ENCODE measurements around the gene TENT4A.

Gene TENT4A

DNA sequence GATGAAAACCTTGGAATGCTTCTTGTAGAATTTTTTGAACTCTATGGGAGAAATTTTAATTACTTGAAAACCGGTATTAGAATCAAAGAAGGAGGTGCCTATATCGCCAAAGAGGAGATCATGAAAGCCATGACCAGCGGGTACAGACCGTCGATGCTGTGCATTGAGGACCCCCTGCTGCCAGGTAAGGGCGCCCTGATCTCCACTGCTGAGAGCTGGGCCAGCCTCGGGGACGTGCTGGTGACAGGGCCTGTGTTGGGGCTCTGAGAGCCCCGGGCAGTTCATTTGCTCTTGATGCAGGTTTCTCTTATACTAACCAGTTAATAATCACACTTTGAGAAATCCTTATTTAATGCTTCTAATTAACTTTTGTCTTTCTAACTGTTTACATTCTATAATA, 33.0 kb downstream of the TENT4A start:
- H3K4me3 ChIP-seq (ENCODE audit: low read depth, low read length) = no peak overlapping the region
- no peak for DNase-seq (ENCODE audit: low read depth)
- TF ChIP-seq, protein P1, sequence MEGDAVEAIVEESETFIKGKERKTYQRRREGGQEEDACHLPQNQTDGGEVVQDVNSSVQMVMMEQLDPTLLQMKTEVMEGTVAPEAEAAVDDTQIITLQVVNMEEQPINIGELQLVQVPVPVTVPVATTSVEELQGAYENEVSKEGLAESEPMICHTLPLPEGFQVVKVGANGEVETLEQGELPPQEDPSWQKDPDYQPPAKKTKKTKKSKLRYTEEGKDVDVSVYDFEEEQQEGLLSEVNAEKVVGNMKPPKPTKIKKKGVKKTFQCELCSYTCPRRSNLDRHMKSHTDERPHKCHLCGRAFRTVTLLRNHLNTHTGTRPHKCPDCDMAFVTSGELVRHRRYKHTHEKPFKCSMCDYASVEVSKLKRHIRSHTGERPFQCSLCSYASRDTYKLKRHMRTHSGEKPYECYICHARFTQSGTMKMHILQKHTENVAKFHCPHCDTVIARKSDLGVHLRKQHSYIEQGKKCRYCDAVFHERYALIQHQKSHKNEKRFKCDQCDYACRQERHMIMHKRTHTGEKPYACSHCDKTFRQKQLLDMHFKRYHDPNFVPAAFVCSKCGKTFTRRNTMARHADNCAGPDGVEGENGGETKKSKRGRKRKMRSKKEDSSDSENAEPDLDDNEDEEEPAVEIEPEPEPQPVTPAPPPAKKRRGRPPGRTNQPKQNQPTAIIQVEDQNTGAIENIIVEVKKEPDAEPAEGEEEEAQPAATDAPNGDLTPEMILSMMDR (IDR thresholded peaks at IDR 0.05; ENCODE audit: insufficient read depth, low read depth, low read length, missing control alignments) = no peak

DNA sequence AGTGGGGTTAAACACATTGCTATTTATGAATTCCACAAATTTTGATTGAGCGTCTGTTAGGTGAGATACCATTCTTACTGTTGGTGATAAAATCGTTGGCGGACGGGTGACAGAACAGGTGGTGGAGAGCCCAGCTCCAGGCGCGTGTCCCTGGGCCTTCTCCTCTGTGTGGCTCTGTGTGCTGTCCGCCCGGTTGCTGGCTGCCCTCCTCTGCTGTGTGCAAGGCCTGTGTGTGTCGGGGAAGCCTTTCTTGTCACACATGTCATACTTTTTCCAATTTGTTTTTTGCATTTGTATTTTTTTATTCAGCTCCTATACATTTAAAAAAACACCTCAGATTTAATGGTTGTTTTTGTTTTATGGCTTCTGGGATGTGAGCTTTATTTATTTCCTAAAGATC, 33.9 kb downstream of the TENT4A start:
- TF ChIP-seq, protein P1 (IDR thresholded peaks at IDR 0.05; ENCODE audit: insufficient read depth, low read depth, low read length, missing control alignments) = no peak
- DNase-seq (ENCODE audit: low read depth) = no peak

DNA sequence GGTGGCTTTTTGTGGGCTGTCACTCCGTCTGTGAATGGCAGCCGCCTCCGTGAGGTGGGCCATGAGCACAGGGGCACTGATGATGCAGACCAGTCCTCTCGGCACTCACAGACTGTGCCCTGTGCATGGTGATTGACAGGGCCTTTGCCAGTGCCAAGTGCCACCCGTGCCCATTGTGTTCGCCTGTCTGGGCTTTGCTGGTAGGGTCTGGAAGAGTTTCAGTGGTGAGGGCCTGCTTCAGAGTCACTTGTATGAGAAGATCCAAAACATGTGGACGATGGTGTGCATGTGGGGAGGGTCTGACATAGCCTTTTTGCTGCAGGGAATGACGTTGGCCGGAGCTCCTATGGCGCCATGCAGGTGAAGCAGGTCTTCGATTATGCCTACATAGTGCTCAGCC, 34.9 kb downstream of the TENT4A start:
- H3K4me3 ChIP-seq (ENCODE audit: low read depth, low read length) = no peak overlapping the region
- TF ChIP-seq, protein P1 (IDR thresholded peaks at IDR 0.05; ENCODE audit: insufficient read depth, low read depth, low read length, missing control alignments) = no peak
- DNase-seq (ENCODE audit: low read depth) = no peak

More for the DNA sequence above, 33.9 kb downstream of the TENT4A start:
- no peak overlapping the region for H3K4me3 ChIP-seq (ENCODE audit: low read depth, low read length)

DNA sequence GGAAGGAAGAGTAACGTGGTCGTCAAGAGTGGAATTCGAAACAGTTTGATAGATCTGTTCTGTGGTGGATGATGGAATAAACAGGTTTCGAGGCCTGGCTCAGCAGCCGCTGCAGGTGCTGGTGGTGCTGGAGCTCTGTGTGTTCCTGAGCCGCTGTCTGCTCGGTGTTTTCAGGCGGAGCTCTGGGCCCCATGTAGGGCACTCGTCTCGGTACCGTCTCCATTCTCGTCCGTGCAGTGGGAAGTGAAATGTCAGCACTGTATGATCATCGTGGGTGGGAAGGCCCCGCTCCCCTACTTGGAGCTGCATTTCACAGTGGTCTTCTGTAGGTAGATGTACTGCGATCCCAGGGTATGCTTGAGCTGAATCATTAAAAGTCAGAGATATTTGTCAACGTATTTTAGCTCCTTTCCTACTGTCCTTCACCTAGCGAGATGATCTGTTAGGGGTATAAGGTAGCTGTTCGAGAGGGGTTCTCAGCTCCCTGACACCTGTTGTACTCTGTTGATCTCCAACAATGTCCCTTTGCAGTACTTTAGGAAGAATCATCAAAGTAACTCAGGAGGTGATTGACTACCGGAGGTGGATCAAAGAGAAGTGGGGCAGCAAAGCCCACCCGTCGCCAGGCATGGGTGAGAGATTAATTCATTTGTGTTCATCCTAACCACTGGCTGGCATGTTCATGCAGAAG, 35.9 kb downstream of the TENT4A start:
- no peak overlapping the region for H3K4me3 ChIP-seq (ENCODE audit: low read depth, low read length)
- no peak for DNase-seq (ENCODE audit: low read depth)
- TF ChIP-seq, protein P1 (IDR thresholded peaks at IDR 0.05; ENCODE audit: insufficient read depth, low read depth, low read length, missing control alignments) = no peak

DNA sequence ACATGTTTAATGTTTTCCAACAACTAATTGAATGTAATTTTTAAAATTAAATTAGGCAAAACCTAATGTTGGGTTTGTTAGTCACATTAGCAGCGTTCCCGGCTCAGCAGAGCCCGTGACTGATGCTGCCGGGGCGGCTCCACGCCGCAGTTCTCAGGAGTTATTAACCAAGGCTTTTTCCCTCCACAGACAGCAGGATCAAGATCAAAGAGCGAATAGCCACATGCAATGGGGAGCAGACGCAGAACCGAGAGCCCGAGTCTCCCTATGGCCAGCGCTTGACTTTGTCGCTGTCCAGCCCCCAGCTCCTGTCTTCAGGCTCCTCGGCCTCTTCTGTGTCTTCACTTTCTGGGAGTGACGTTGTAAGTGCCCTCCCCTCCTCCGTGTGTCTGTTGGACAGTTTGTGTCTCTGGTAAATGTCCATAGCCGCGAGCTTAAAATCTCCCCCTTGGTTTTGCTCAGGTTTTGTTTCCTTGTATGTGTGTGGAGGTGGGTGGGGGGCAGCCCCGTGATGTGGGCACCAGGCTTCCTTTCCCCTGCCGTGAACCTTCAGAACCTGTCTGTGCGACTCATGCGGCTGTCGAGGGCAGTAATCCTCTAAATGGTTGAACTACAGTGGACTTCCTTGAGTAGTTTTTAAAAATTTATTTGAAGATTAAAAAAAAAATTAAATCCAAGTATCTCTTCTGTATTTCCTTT, 37.1 kb downstream of the TENT4A start:
- DNase-seq (ENCODE audit: low read depth) = no peak
- H3K4me3 ChIP-seq (ENCODE audit: low read depth, low read length) = no peak overlapping the region
- TF ChIP-seq, protein P1 (IDR thresholded peaks at IDR 0.05; ENCODE audit: insufficient read depth, low read depth, low read length, missing control alignments) = no peak

DNA sequence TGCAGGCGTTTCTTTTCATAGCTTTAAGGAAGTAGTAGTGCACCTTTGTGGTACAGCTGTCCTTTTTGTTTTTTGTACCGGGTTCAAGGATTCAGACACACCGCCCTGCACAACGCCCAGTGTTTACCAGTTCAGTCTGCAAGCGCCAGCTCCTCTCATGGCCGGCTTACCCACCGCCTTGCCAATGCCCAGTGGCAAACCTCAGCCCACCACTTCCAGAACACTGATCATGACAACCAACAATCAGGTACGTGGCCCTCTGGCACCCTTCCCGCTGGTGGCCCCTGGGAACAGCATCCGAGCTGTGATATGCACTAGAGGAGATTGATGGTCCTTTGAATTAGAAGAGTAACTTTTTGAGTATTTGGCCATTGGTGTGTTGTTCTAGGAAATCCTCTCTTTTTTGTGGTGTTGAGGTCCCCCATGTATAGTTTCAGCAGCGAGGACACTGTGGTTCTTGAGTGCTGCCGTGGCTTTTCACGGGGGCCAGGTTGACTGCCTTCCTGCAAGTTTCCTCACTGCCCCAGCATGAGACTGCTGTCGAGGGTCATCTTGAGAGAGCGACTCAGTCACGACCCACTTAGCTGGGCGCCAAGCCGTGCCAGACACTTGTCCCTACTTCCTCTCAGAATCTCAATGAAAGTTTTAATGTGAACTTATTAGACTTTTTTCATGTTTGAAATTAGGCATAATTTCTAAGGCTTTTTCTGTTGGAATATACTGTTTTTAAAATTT, 37.9 kb downstream of the TENT4A start:
- H3K4me3 ChIP-seq (ENCODE audit: low read depth, low read length) = no peak overlapping the region
- TF ChIP-seq, protein P1 (IDR thresholded peaks at IDR 0.05; ENCODE audit: insufficient read depth, low read depth, low read length, missing control alignments) = no peak
- no peak for DNase-seq (ENCODE audit: low read depth)

All from GM12865 (cell line).